ENCODE measurements around the gene MTA2. TPM values are rescaled to one million over a fixed set of nuclear protein-coding genes. Genes with fewer than 3 reads are reported as not detected.
"Not testable (repeated sequence)": the region's sequence is repeated elsewhere in the genome, so short reads cannot be mapped to it uniquely, and the experiment has no call there.

MTA2 gene
- total RNA-seq, 2 experiments from 2014 or later: 130 to 174 TPM

GRCh38 chr11:62588966-62589637, 12.6 kb downstream of the MTA2 start:
- intact Hi-C loops (cut with micrococcal nuclease; ENCODE audit: unreplicated experiment): no loop called here
- no peaks in the 10 kb centered on the region for H4K20me1 ChIP-seq (ENCODE audit: insufficient read depth, low read length)
- DNase-seq (ENCODE audit: low spot score): no peak
- BruUV-seq (replicated peaks): no TSS peak
- peak overlapping the region; percentile 66 for H3K4me2 ChIP-seq (ENCODE audit: low read length)
- peaks cover 33% of the 10 kb centered on the region for H3K4me1 ChIP-seq (ENCODE audit: insufficient read depth, low read length, poor library complexity, severe bottlenecking)
- CTCF ChIA-PET (ENCODE audit: unreplicated experiment): no interaction called here
- no peaks in the 10 kb centered on the region for H3K9me3 ChIP-seq (ENCODE audit: low read length)
- no peaks in the 10 kb centered on the region for H3K9me2 ChIP-seq (ENCODE audit: insufficient read depth, low read length)
- H3K79me2 ChIP-seq (ENCODE audit: insufficient read depth, low read depth, low read length): peaks cover 25% of the 10 kb centered on the region; the same call in 1 of the 2 replicates
- H3K36me3 ChIP-seq (ENCODE audit: insufficient read depth, low read length): peaks cover 67% of the 10 kb centered on the region
- POLR2A ChIA-PET: interaction anchor here (1.1 to 1.8 kb wide), 2 partner anchors 15 to 76 kb away, joined by 4 to 5 read pairs; partner anchors contain the start of genes C11orf98, CSKMT and EEF1G
- no peak overlapping the region for H3K4me3 ChIP-seq (ENCODE audit: low read depth, low read length, poor library complexity, severe bottlenecking)
- no peak overlapping the region for H2AFZ ChIP-seq (ENCODE audit: low read length)
- TF ChIP-seq EZH2phosphoT487 (IDR thresholded peaks at IDR 0.05; ENCODE audit: borderline replicate concordance, low read depth, low read length) (no peak), CTCF (conservative IDR thresholded peaks at IDR 0.05; ENCODE audit: low read length) (peak; percentile 71)
- no peak overlapping the region for H3K27ac ChIP-seq (ENCODE audit: low read depth, low read length, poor library complexity, severe bottlenecking)

GRCh38 chr11:62585356-62585755, 16.3 kb downstream of the MTA2 start:
- H3K4me3 ChIP-seq (ENCODE audit: low read depth, low read length, poor library complexity, severe bottlenecking); H4K20me1 ChIP-seq (ENCODE audit: insufficient read depth, low read length); H3K9me2 ChIP-seq (ENCODE audit: insufficient read depth, low read length); H3K9me3 ChIP-seq (ENCODE audit: low read length); H3K27ac ChIP-seq (ENCODE audit: low read depth, low read length, poor library complexity, severe bottlenecking); intact Hi-C loops (cut with micrococcal nuclease; ENCODE audit: unreplicated experiment); CTCF ChIA-PET (ENCODE audit: unreplicated experiment); H3K4me2 ChIP-seq (ENCODE audit: low read length); DNase-seq (ENCODE audit: low spot score); H2AFZ ChIP-seq (ENCODE audit: low read length); BruUV-seq (replicated peaks): not testable (repeated sequence)
- peaks cover 16% of the 10 kb centered on the region; the same call in 1 of the 2 replicates for H3K79me2 ChIP-seq (ENCODE audit: insufficient read depth, low read depth, low read length)
- POLR2A ChIA-PET: interaction anchor here (1.3 to 1.4 kb wide), 2 partner anchors 11 to 121 kb away, joined by 5 read pairs; partner anchors contain the start of gene EEF1G
- H3K4me1 ChIP-seq (ENCODE audit: insufficient read depth, low read length, poor library complexity, severe bottlenecking): peaks cover 10% of the 10 kb centered on the region
- H3K36me3 ChIP-seq (ENCODE audit: insufficient read depth, low read length): peaks cover 84% of the 10 kb centered on the region

GRCh38 chr11:62581735-62582134, 19.9 kb downstream of the MTA2 start:
- H3K9me2 ChIP-seq (ENCODE audit: insufficient read depth, low read length); H3K4me3 ChIP-seq (ENCODE audit: low read depth, low read length, poor library complexity, severe bottlenecking); H3K79me2 ChIP-seq (ENCODE audit: insufficient read depth, low read depth, low read length); BruUV-seq (replicated peaks); H3K9me3 ChIP-seq (ENCODE audit: low read length); H3K27ac ChIP-seq (ENCODE audit: low read depth, low read length, poor library complexity, severe bottlenecking); H2AFZ ChIP-seq (ENCODE audit: low read length); H3K4me2 ChIP-seq (ENCODE audit: low read length); H4K20me1 ChIP-seq (ENCODE audit: insufficient read depth, low read length); H3K4me1 ChIP-seq (ENCODE audit: insufficient read depth, low read length, poor library complexity, severe bottlenecking); intact Hi-C loops (cut with micrococcal nuclease; ENCODE audit: unreplicated experiment); DNase-seq (ENCODE audit: low spot score); CTCF ChIA-PET (ENCODE audit: unreplicated experiment): not testable (repeated sequence)
- peaks cover 93% of the 10 kb centered on the region for H3K36me3 ChIP-seq (ENCODE audit: insufficient read depth, low read length)
- POLR2A ChIA-PET: interaction anchor here (0.7 kb wide), 1 partner anchor 59 kb away, joined by 3 read pairs; no protein-coding TSS in a partner anchor

All from OCI-LY7 (cell line).